NCI-H2227 (cell line): Measurements from ENCODE around the gene APOL2.
"Not testable (repeated sequence)": the region's sequence is repeated elsewhere in the genome, so short reads cannot be mapped to it uniquely, and the experiment has no call there.

Source experiments
- DNase-seq: peaks from one replicate; lab custom pipeline; 2025; ENCODE audit not compliant: unreplicated experiment; lab: John Stamatoyannopoulos, UW

The APOL2 gene

GRCh38 chr22:36239401-36240171 lies at the start of gene APOL2:
APOL2 (minus strand) TSS chr22:36239527; CDS start chr22:36233162, 6,365 bp downstream.
- DNase-seq: peak; percentile 83

GRCh38 chr22:36288571-36289405 lies 49.5 kb upstream of the APOL2 start:
- DNase-seq: no peak

GRCh38 chr22:36287881-36288515 lies 48.7 kb upstream of the APOL2 start:
- DNase-seq: no peak

- DNase-seq: peak; percentile 84
These were observed 47.0 kb upstream of the APOL2 start for GRCh38 chr22:36286096-36286957.

- no peak for DNase-seq
These were observed 46.2 kb upstream of the APOL2 start for GRCh38 chr22:36285545-36285944.

- no peak for DNase-seq
These were observed 45.7 kb upstream of the APOL2 start for GRCh38 chr22:36285017-36285416.

- no peak for DNase-seq
These were observed 44.8 kb upstream of the APOL2 start for GRCh38 chr22:36284171-36284571.

GRCh38 chr22:36282328-36282831 lies 43.1 kb upstream of the APOL2 start:
- no peak for DNase-seq

GRCh38 chr22:36281781-36282327 lies 42.5 kb upstream of the APOL2 start:
- no peak for DNase-seq

- DNase-seq: no peak
These were observed 41.1 kb upstream of the APOL2 start for GRCh38 chr22:36280379-36280778.

GRCh38 chr22:36279219-36279666 lies 39.9 kb upstream of the APOL2 start:
- DNase-seq: no peak

- DNase-seq: peak; percentile 54
These were observed 38.4 kb upstream of the APOL2 start for GRCh38 chr22:36277482-36278291.

GRCh38 chr22:36274531-36274930 lies 35.2 kb upstream of the APOL2 start:
- no peak for DNase-seq

- DNase-seq: not testable (repeated sequence)
These were observed 32.6 kb upstream of the APOL2 start for GRCh38 chr22:36271951-36272350.

GRCh38 chr22:36271231-36271630 lies 31.9 kb upstream of the APOL2 start:
- not testable (repeated sequence) for DNase-seq

GRCh38 chr22:36267896-36268485 lies 28.7 kb upstream of the APOL2 start:
- DNase-seq: no peak

- no peak for DNase-seq
These were observed 27.7 kb upstream of the APOL2 start for GRCh38 chr22:36267058-36267457.

GRCh38 chr22:36263886-36264664 lies 24.7 kb upstream of the APOL2 start:
- not testable (repeated sequence) for DNase-seq
